GM18498 (cell line): ENCODE data around the gene HBD.
A peak's percentile ranks its signal among the peaks of the same experiment; 100 is the strongest.

ENCODE experiments used
- ATAC-seq: cut with Tn5 transposase; IDR thresholded peaks from one replicate; pipeline ENCODE4 v1.9.1; 2021; ENCODE audit warnings: mild to moderate bottlenecking, moderate library complexity; ENCODE audit not compliant: unreplicated experiment

HBD gene

DNA sequence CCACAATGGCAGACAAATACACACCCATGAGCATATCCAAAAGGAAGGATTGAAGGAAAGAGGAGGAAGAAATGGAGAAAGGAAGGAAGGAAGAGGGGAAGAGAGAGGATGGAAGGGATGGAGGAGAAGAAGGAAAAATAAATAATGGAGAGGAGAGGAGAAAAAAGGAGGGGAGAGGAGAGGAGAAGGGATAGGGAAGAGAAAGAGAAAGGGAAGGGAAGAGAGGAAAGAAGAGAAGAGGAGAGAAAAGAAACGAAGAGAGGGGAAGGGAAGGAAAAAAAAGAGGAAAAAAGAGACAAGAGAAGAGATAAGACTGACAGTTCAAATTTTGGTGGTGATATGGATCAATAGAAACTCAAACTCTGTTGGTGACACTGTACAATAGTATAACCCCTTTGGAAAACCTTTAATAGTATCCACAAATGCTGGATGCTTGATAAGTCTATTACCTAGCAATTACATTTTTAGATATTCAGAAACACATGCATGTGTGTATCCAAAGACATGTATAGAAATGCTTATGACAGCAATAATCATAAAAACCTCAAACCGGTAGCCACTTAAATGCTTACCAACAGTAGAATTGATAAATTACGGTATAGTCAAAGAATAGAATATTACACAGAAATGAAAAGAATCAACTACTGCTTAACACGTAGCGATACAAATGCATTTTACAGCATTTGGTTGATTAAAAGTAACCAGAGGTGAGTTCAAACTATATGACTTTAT, 1.2 kb upstream of the HBD start:
- no peak for ATAC-seq

DNA sequence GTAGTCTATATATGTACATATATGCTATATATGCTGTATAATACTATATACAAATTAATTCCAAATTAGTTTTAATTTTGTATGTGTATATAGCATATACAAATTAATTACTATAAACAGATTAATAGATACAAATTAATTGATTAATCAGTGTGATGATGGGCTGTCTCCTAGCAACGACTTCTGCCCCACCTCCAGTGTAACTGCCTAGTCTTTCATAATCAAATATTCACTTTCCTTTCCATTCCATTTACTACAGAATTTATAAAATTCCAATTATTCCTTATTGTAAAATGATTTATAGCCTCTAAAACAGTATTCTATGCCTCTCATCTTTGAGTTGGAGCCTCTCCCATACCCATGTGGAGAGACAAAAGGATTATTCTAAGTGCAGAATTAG, 976 bp downstream of the HBD start:
- no peak for ATAC-seq

DNA sequence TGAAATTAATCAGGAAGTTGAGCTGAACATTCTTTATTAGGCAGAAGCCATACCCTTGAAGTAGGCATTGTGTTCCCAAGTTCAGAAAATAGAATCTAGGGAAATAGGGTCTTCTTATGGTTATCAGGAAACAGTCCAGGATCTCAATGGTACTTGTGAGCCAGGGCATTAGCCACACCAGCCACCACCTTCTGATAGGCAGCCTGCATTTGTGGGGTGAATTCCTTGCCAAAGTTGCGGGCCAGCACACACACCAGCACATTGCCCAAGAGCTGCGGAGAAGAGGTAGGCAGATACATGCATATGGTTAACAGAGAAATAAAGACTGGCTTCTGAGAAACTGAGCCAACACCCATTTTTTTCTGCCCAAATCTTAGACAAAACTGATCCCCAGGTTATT, 1.5 kb downstream of the HBD start:
- no peak for ATAC-seq

DNA sequence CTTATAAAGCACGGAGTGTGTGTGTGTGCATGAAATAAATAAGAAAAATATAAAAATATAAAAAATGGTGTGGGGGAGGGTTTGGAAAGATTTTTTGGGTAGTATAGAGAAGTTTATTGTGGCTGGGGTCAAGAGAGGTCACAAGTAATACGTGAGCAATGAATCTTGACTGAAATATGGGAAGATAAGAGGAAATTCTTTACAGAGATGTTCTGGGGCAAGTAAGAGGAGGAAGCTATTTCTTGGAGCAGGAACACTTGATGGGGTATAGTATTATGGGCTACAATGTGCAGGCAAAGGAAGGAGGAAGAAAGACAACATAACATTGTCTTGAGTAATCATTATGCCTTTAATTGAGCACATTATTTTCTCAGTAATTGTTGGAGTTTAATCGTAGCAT, 2.1 kb downstream of the HBD start:
- ATAC-seq: no peak

GRCh38 chr11:5231111-5231510, 3.2 kb downstream of the HBD start:
- no peak for ATAC-seq

DNA sequence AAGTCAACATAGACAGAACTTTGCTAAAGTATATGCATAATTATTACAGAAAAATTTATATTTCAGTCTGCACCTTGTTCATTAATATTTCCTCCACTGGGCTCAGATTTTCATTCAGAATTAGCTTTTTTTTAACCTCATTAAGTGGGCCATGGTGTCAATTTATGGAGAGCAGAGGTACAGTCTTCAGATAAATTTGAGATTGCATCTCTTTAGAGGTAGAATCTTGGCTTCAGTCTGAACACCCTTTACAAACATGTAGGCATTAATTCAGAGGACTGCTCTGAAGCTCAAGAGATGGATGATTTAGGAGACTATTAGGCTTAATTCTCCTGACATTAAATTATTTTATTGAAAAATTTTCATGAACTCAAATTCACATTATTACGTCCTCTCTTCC, 4.0 kb downstream of the HBD start:
- no peak for ATAC-seq

- no peak for ATAC-seq
These were observed 4.5 kb downstream of the HBD start for GRCh38 chr11:5229796-5230195.

DNA sequence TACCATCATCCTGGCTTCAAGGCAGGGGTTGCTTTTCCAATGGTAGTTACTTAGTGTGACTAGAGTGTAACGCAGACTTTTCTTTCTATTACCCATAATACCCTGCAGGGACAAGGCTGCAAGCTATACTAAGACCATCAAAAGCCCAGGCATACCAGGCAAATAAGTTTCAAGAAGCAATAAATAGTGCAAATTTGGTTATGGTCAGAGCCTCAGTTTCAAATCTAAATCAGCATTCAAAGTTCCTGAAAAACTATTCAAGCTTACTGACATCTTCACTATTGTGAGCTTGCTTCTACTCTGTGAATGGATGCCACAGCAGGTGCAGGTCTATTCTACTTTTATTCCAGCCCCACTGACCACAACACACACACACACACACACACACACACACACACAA, 4.9 kb downstream of the HBD start:
- ATAC-seq: no peak

DNA sequence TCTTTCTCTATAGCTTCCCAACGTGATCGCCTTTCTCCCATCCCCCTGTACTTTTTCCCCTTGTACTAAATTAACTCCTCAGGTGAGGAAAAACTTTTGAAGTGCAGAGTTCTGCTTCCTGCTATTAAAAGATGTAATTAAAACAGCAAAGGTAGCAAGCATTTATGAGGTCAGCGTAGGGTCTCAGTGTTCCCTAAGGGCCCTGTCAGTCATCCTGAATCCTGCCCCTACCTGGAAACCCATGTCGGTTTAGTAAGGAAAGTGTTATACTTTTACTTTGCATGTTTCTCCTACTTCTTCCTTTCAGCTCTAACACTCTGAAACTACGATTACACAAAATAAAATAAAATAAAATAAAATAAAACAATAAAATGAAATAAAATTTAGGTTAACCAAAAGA, 6.2 kb downstream of the HBD start:
- ATAC-seq: no peak

GRCh38 chr11:5227681-5228080, 6.6 kb downstream of the HBD start:
- ATAC-seq: no peak

- ATAC-seq: no peak
These were observed 7.5 kb downstream of the HBD start, which contains the start of gene HBB for GRCh38 chr11:5226732-5227310. Gene HBB, minus strand, starts transcription at chr11:5227071. Its CDS starts 50 bp downstream, at chr11:5227021.

- ATAC-seq: no peak
These were observed 8.8 kb downstream of the HBD start for GRCh38 chr11:5225480-5225871.

GRCh38 chr11:5224538-5225479, 9.5 kb downstream of the HBD start:
- ATAC-seq: no peak

GRCh38 chr11:5223686-5224085, 10.6 kb downstream of the HBD start:
- no peak for ATAC-seq

DNA sequence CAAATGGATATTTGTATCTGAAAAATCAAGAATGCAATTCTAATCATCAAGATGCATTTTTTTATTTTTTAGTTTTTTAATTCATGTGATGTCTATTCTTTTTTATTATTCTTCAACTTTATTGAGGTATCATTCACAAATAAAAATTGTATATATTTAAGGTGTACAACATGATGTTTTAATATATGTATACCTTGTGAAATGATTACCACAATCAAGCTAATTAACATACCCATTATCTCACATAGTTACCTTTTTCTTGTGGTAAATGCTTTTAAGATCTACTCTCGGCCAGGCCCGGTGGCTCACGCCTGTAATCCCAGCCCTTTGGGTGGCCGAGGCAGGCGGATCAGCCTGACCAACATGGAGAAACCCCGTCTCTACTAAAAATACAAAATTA, 11.1 kb downstream of the HBD start:
- ATAC-seq: no peak

GRCh38 chr11:5210376-5210885, 23.9 kb downstream of the HBD start:
- no peak for ATAC-seq

GRCh38 chr11:5204787-5205186, 29.5 kb downstream of the HBD start:
- peak; percentile 71 for ATAC-seq

GRCh38 chr11:5203366-5203765, 30.9 kb downstream of the HBD start:
- ATAC-seq: no peak

DNA sequence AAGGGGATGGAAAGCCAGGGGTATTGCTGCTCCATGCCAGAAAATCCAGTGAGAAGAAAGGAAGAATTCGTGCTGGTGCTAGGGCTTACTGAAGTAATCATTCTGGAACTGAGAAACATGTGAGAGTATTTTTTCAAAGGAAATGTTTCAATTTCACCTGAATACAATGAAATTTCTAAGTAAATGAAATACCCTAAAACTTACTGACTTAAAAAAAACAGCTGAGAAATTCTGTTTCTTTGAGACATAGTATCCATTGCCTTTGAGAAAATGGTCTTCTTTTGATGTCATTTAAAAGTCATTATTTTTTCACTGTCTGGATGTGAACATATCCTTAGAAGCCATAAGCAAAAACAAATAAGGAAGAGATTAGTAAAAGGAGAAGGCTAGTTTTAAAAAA, 33.7 kb downstream of the HBD start, which contains the start of gene OR51V1:
TSS of gene OR51V1 (minus strand) at position 101 of the 400 bp plus-strand sequence. CDS start at position 101, 0 bp downstream.
- ATAC-seq: no peak

- ATAC-seq: no peak
These were observed 36.0 kb downstream of the HBD start for GRCh38 chr11:5198285-5198684.

DNA sequence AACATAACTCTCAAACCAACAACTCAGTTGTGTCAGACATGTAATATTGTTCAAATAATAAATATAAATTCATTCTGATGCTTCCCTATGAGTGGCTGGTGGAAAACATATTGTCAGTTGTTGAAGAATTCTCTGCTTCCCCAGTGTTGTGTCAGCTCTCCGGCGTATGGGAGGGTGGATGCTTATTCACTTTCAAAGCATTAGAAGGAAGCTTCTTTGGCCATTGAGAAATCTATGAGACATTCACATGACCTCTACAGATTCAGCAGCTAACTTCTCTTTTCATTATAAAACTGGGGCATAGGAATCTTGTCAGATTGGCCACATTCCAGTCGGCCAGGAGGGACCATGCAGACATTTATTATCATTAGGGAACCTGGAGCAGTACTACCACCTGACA, 36.7 kb downstream of the HBD start:
- ATAC-seq: no peak
